Measurements from ENCODE around the gene GABRA5. TPM values are rescaled to one million over a fixed set of nuclear protein-coding genes. Genes with fewer than 3 reads are reported as not detected.

Gene GABRA5
- total and polyA plus RNA-seq, 2 of the 8 experiments (the other 6 are each of a cell fraction or from before 2014, with no cell fraction given): 15.0 to 29.6 TPM

DNA sequence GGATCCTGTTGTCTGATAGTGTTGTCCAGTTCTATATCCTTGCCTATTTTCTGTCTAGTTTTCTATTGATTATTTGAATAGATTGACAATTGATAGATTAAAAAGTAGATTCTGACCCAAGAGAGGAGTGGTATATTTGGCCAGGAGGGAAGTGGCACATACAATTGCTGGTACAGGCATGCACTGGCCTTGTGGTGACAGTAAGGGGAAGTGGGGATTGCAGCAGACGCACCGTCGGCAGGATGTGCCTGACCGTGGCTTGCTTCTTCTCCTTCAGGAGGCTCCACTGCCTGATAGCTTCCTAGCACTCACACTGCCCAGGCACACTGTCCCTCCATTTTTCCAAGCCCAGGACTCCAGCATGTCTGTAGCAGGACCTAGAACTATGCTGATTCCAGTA lies 114.6 kb downstream of the GABRA5 start:
- H3K9me3 ChIP-seq (ENCODE audit: insufficient read depth in 2 of 2, low read depth in 1 of 2, low read length in 1 of 2): no peaks in the 10 kb centered on the region
- H3K27ac ChIP-seq (ENCODE audit: low read depth, low read length): no peak overlapping the region
- H2BK5ac ChIP-seq (ENCODE audit: low read depth, low read length): no peak overlapping the region
- no peak for DNase-seq (ENCODE audit: low read depth in 1 of 2, low spot score in 2 of 2)
- no peak overlapping the region for H3K14ac ChIP-seq (ENCODE audit: insufficient read length)
- H2BK120ac ChIP-seq (replicated peaks; ENCODE audit: low read depth, low read length): no peak overlapping the region
- no peaks in the 10 kb centered on the region for H3K4me1 ChIP-seq (replicated peaks in 1 of 4; ENCODE audit: control insufficient read depth in 3 of 4, insufficient read depth in 4 of 4, low read length in 3 of 4)
- no peak overlapping the region for H2BK20ac ChIP-seq (ENCODE audit: low read length)
- no peaks in the 10 kb centered on the region for H3K79me2 ChIP-seq (ENCODE audit: control insufficient read depth in 1 of 2, insufficient read depth in 2 of 2, low read length in 2 of 2)
- no peak for FAIRE-seq
- H3K4me3 ChIP-seq (ENCODE audit: extremely low read depth in 1 of 4, insufficient read depth in 2 of 4, low read depth in 3 of 4, low read length in 4 of 4): no peak overlapping the region
- H3K79me1 ChIP-seq (ENCODE audit: low read depth, low read length): no peaks in the 10 kb centered on the region
- no peak overlapping the region for H3K23ac ChIP-seq (ENCODE audit: insufficient read length)
- no peak overlapping the region for H4K8ac ChIP-seq (ENCODE audit: extremely low read depth, insufficient read depth, low read length)
- H2AK5ac ChIP-seq (ENCODE audit: low read depth, low read length): peak overlapping the region; percentile 17; the same call in 1 of the 2 replicates
- ChIA-PET CTCF (ENCODE audit: partially characterized antibody) (interaction anchor here (0.6 to 8.1 kb wide), 2 partner anchors 10 to 461 kb away, joined by 3 to 74 read pairs; partner anchors contain the start of gene GABRG3), POLR2A (ENCODE audit: partially characterized antibody) (no interaction called here)
- no peak overlapping the region for H3K9ac ChIP-seq (replicated peaks in 1 of 4; ENCODE audit: extremely low read depth in 1 of 4, low read depth in 3 of 4, low read length in 3 of 4)
- 87% methylated on average over 4 of the region's 4 CpGs; no CpG with 5 or more reads in 1 of the 2 experiments for WGBS, 2 experiments (ENCODE audit: extremely low coverage in 1 of 2, insufficient coverage in 1 of 2, insufficient read length in 1 of 2, insufficient replicate concordance in 2 of 2, low coverage in 1 of 2, low lambda C conversion rate in 2 of 2, missing lambda C conversion rate in 1 of 2)
- H2BK15ac ChIP-seq (ENCODE audit: low read length): no peak overlapping the region
- H3K18ac ChIP-seq (ENCODE audit: extremely low read depth, low read length): no peak overlapping the region
- no peak overlapping the region for H3K56ac ChIP-seq (replicated peaks; ENCODE audit: insufficient read length, low read depth, low read length)
- no peaks in the 10 kb centered on the region for H3K23me2 ChIP-seq (ENCODE audit: low read depth, low read length)
- no peaks in the 10 kb centered on the region for H4K20me1 ChIP-seq (replicated peaks in 1 of 2; ENCODE audit: control insufficient read depth in 1 of 2, insufficient read depth in 2 of 2, low read length in 2 of 2)
- H3K27me3 ChIP-seq (replicated peaks in 1 of 4; ENCODE audit: control insufficient read depth in 3 of 4, extremely low read depth in 1 of 4, insufficient read depth in 3 of 4, low read length in 3 of 4): no peaks in the 10 kb centered on the region
- no peak overlapping the region for H4K5ac ChIP-seq (ENCODE audit: insufficient read length, low read depth, low read length)
- no peak overlapping the region for H3K4me2 ChIP-seq (ENCODE audit: insufficient read depth in 1 of 2, low read depth in 2 of 2, low read length in 2 of 2)
- TF ChIP-seq ZNF274 (IDR thresholded peaks at IDR 0.05; ENCODE audit: borderline replicate concordance, extremely low read depth, low read length) (no peak), SP4 (IDR thresholded peaks at IDR 0.05; ENCODE audit: low read length) (no peak)
- no peaks in the 10 kb centered on the region for H3K36me3 ChIP-seq (ENCODE audit: control insufficient read depth in 2 of 4, insufficient read depth in 4 of 4, low read length in 3 of 4)
- H3K4ac ChIP-seq (replicated peaks; ENCODE audit: insufficient read length, low read depth, low read length): no peak overlapping the region
- no peak overlapping the region for H2BK12ac ChIP-seq (ENCODE audit: low read depth, low read length)
- H4K91ac ChIP-seq (replicated peaks; ENCODE audit: insufficient read length, low read length): no peak overlapping the region
- no peak overlapping the region for H2AFZ ChIP-seq (ENCODE audit: low read length)

Measured in H1 (cell line).